Endothelial cell of umbilical vein (primary cell): ENCODE measurements around the gene LPA.

ENCODE experiments used
- EZH2 ChIP-seq: IDR thresholded peaks from 2 replicates; pipeline ENCODE4 v1.6.1; 2012; ENCODE audit warnings: borderline replicate concordance, low read depth, mild to moderate bottlenecking, moderate library complexity, low read length, inconsistent platforms; ENCODE audit not compliant: severe bottlenecking
- FOS ChIP-seq: IDR thresholded peaks from 2 replicates; pipeline ENCODE4 v1.6.1; 2011; ENCODE audit warnings: mild to moderate bottlenecking, low read length, moderate library complexity, borderline replicate concordance; ENCODE audit not compliant: insufficient read depth
- GATA2 ChIP-seq: IDR thresholded peaks from 2 replicates; pipeline ENCODE4 v1.7.0; 2011; ENCODE audit warnings: low read depth, mild to moderate bottlenecking, moderate library complexity, mixed read lengths, low read length; ENCODE audit not compliant: insufficient read length, insufficient read depth
- JUN ChIP-seq: IDR thresholded peaks from 2 replicates; pipeline ENCODE4 v1.6.1; 2011; ENCODE audit warnings: borderline replicate concordance, low read depth; ENCODE audit not compliant: insufficient read length, insufficient read depth
- MYC ChIP-seq: IDR thresholded peaks from one replicate; pipeline ENCODE4 v1.6.1; 2011; ENCODE audit warnings: mild to moderate bottlenecking, low read depth, low read length
- POLR2A ChIP-seq: IDR thresholded peaks from 2 replicates; pipeline ENCODE4 v1.6.1; 2012; ENCODE audit warnings: low read depth, mild to moderate bottlenecking, control low read depth, low read length
- POLR2AphosphoS5 ChIP-seq: IDR thresholded peaks from 2 replicates; pipeline ENCODE4 v1.6.1; 2012; ENCODE audit warnings: low read depth, mild to moderate bottlenecking, control low read depth, low read length, moderate library complexity; ENCODE audit not compliant: insufficient read depth
- TF ChIP-seq, protein P1 (sequence below), 2 donors: IDR thresholded peaks; 1 replicate in 1 of 2; 2 replicates in 1 of 2; pipeline ENCODE4 v1.5.1; 2011; ENCODE audit warnings: low read length in 2 of 2, mild to moderate bottlenecking in 2 of 2, moderate library complexity in 2 of 2, control low read depth in 1 of 2, inconsistent platforms in 1 of 2, low read depth in 1 of 2; ENCODE audit not compliant: insufficient read depth in 1 of 2; ENCODE audit errors: extremely low read depth in 1 of 2
- TF ChIP-seq, protein P2 (sequence below): IDR thresholded peaks from 2 replicates; pipeline ENCODE4 v1.6.1; 2011; ENCODE audit not compliant: insufficient read depth, insufficient read length

DNA sequence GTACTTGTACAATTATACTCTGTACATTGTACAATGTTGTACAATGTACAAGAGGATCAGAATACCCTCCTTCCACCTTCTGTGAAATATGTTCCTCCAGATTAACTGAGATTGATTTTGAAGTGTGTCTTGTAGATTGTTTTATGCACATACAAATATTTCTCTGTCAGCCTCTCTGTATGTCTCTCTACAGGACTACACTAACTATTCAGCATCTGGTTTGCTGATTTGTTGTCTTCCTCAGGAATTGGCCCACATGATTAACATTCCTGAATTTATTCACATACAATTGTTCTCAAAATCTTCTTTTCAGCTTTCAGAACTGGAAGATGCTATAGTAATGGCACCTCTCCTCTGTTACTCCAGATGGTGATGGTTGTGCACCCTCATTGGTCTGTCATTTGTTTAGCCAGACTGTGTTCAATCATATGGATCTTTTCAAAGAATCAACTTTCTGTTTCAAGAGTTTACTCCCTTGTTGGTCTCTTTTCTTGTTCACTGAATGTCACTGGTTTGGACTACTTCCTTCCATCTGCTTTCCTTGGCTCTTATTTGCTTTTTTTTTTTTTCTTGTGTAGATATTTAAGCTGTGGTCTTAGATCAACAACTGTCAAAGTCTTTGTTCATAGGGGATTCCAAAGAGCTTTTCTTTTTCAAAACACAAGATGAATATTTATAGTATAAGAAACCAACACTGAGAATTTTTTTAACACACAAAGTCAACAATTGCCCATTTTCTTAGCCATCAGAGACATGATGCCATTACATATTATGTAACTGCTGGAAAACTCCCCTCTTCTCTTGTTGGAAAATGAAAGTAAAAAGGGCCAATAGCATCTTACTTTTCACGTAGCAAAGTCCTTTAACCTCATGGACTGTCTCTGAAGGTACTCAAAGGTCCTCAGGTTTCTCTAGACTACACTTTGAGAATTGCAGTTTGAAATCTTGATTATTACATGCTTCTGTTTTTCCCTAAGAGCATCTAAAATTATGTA, 67.9 kb downstream of the LPA start:
- TF ChIP-seq POLR2AphosphoS5: no peak
- TF ChIP-seq, protein P1, sequence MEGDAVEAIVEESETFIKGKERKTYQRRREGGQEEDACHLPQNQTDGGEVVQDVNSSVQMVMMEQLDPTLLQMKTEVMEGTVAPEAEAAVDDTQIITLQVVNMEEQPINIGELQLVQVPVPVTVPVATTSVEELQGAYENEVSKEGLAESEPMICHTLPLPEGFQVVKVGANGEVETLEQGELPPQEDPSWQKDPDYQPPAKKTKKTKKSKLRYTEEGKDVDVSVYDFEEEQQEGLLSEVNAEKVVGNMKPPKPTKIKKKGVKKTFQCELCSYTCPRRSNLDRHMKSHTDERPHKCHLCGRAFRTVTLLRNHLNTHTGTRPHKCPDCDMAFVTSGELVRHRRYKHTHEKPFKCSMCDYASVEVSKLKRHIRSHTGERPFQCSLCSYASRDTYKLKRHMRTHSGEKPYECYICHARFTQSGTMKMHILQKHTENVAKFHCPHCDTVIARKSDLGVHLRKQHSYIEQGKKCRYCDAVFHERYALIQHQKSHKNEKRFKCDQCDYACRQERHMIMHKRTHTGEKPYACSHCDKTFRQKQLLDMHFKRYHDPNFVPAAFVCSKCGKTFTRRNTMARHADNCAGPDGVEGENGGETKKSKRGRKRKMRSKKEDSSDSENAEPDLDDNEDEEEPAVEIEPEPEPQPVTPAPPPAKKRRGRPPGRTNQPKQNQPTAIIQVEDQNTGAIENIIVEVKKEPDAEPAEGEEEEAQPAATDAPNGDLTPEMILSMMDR (IDR thresholded peaks at IDR 0.05; ENCODE audit: extremely low read depth in 1 of 2, insufficient read depth in 1 of 2, low read depth in 1 of 2, low read length in 2 of 2): no peak
- no peak for TF ChIP-seq EZH2
- TF ChIP-seq POLR2A: no peak
- TF ChIP-seq, protein P2, sequence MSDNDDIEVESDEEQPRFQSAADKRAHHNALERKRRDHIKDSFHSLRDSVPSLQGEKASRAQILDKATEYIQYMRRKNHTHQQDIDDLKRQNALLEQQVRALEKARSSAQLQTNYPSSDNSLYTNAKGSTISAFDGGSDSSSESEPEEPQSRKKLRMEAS: no peak
- TF ChIP-seq FOS: no peak
- no peak for TF ChIP-seq JUN
- TF ChIP-seq MYC: no peak
- TF ChIP-seq GATA2: no peak
